Endothelial cell of umbilical vein (primary cell): ENCODE results near the gene TICRR. TPM values are rescaled to one million over a fixed set of nuclear protein-coding genes. Genes with fewer than 3 reads are reported as not detected.

Source experiments
- BruUV-seq: library from RNA; stranded (reverse); fragments of 400-500 nt; replicated peaks from 2 replicates; lab custom pipeline; 2021; lab: Mats Ljungman, UMichigan
- CTCF ChIA-PET: fragments of 300-600, 350-600 bp; sonication (Branson Sonifier 250); formaldehyde crosslinking; loops from one replicate; lab custom pipeline; 2021; ENCODE audit warnings: antibody characterized with exemption, inconsistent platforms; lab: Charles Lee
- POLR2A ChIA-PET: fragments of 300-600, 350-600 bp; sonication (Branson Sonifier 250); formaldehyde crosslinking; loops from one replicate; lab custom pipeline; 2021; ENCODE audit warnings: antibody characterized with exemption, inconsistent platforms; lab: Charles Lee
- DNase-seq: peaks from one replicate; pipeline ENCODE4 v3.0.0-alpha.2; 2011; ENCODE audit warnings: low read depth, low spot score
- FAIRE-seq: peaks from 2 replicates; lab custom pipeline; 2011; peaks lifted over from hg19 to GRCh38; lab: Jason Lieb, UNC
- H2AFZ ChIP-seq: 2 replicates; pipeline ENCODE4 v1.6.0; 2012; ENCODE audit warnings: low read depth, low read length, control low read depth, inconsistent platforms
- H3K27ac ChIP-seq: 2 replicates; pipeline ENCODE4 v1.5.1; 2011; ENCODE audit warnings: low read depth, mild to moderate bottlenecking, control low read depth, low read length, moderate library complexity; ENCODE audit not compliant: insufficient read depth
- H3K27me3 ChIP-seq, 2 experiments: 2 replicates each; pipeline versions ENCODE4 v1.6.0 to v1.6.1; 2011; ENCODE audit warnings: low read length in 2 of 2, mixed read lengths in 1 of 2; ENCODE audit not compliant: control insufficient read depth in 2 of 2, insufficient read depth in 2 of 2
- H3K36me3 ChIP-seq, 2 experiments: 2 replicates in 1 of 2; 3 replicates in 1 of 2; pipeline ENCODE4 v1.5.1; 2011; ENCODE audit warnings: low read length in 2 of 2, mild to moderate bottlenecking in 1 of 2, moderate library complexity in 1 of 2; ENCODE audit not compliant: control insufficient read depth in 2 of 2, insufficient read depth in 2 of 2; ENCODE audit errors: extremely low read depth in 1 of 2
- H3K4me1 ChIP-seq: 3 replicates; pipeline ENCODE4 v1.5.1; 2011; ENCODE audit warnings: mild to moderate bottlenecking, low read length; ENCODE audit not compliant: control insufficient read depth, insufficient read depth; ENCODE audit errors: extremely low read depth
- H3K4me2 ChIP-seq: 2 replicates; pipeline ENCODE4 v1.6.1; 2011; ENCODE audit warnings: low read length, control low read depth, mixed read lengths; ENCODE audit not compliant: insufficient read depth
- H3K4me3 ChIP-seq, 3 experiments: fragments of 200-600 bp in 1 of 3; sonication (generic), shearing (Covaris generic) in 1 of 3; replicated peaks in 1 of 3; 2 replicates each; pipeline ENCODE4 v1.5.1; 2011 to 2016; ENCODE audit warnings: control low read depth in 3 of 3, low read length in 3 of 3, mild to moderate bottlenecking in 2 of 3, inconsistent platforms in 1 of 3, low read depth in 1 of 3, moderate library complexity in 1 of 3; ENCODE audit not compliant: insufficient read depth in 1 of 3
- H3K79me2 ChIP-seq: 2 replicates; pipeline ENCODE4 v1.6.0; 2012; ENCODE audit warnings: low read length, inconsistent platforms; ENCODE audit not compliant: control insufficient read depth, insufficient read depth
- H3K9ac ChIP-seq: replicated peaks from 2 replicates; pipeline ENCODE3; 2011; ENCODE audit warnings: low read length, control low read depth; ENCODE audit not compliant: insufficient read depth; ENCODE audit errors: extremely low read depth
- H3K9me1 ChIP-seq: replicated peaks from 3 replicates; pipeline ENCODE4 v1.6.0; 2011; ENCODE audit warnings: mild to moderate bottlenecking, low read length; ENCODE audit not compliant: control insufficient read depth, insufficient read depth; ENCODE audit errors: extremely low read depth
- H3K9me3 ChIP-seq: replicated peaks from 2 replicates; pipeline ENCODE4 v1.5.1; 2012; ENCODE audit warnings: low read length, inconsistent platforms; ENCODE audit not compliant: control insufficient read depth, insufficient read depth
- H4K20me1 ChIP-seq: replicated peaks from 2 replicates; pipeline ENCODE3; 2011; ENCODE audit warnings: mild to moderate bottlenecking, low read length; ENCODE audit not compliant: control insufficient read depth, insufficient read depth; ENCODE audit errors: extremely low read depth
- EZH2 ChIP-seq: IDR thresholded peaks from 2 replicates; pipeline ENCODE4 v1.6.1; 2012; ENCODE audit warnings: borderline replicate concordance, low read depth, mild to moderate bottlenecking, moderate library complexity, low read length, inconsistent platforms; ENCODE audit not compliant: severe bottlenecking
- FOS ChIP-seq: IDR thresholded peaks from 2 replicates; pipeline ENCODE4 v1.6.1; 2011; ENCODE audit warnings: mild to moderate bottlenecking, low read length, moderate library complexity, borderline replicate concordance; ENCODE audit not compliant: insufficient read depth
- GATA2 ChIP-seq: IDR thresholded peaks from 2 replicates; pipeline ENCODE4 v1.7.0; 2011; ENCODE audit warnings: low read depth, mild to moderate bottlenecking, moderate library complexity, mixed read lengths, low read length; ENCODE audit not compliant: insufficient read length, insufficient read depth
- JUN ChIP-seq: IDR thresholded peaks from 2 replicates; pipeline ENCODE4 v1.6.1; 2011; ENCODE audit warnings: borderline replicate concordance, low read depth; ENCODE audit not compliant: insufficient read length, insufficient read depth
- MAX ChIP-seq: IDR thresholded peaks from 2 replicates; pipeline ENCODE4 v1.6.1; 2011; ENCODE audit not compliant: insufficient read depth, insufficient read length
- MYC ChIP-seq: IDR thresholded peaks from one replicate; pipeline ENCODE4 v1.6.1; 2011; ENCODE audit warnings: mild to moderate bottlenecking, low read depth, low read length
- POLR2A ChIP-seq: IDR thresholded peaks from 2 replicates; pipeline ENCODE4 v1.6.1; 2012; ENCODE audit warnings: low read depth, mild to moderate bottlenecking, control low read depth, low read length
- POLR2AphosphoS5 ChIP-seq: IDR thresholded peaks from 2 replicates; pipeline ENCODE4 v1.6.1; 2012; ENCODE audit warnings: low read depth, mild to moderate bottlenecking, control low read depth, low read length, moderate library complexity; ENCODE audit not compliant: insufficient read depth
- dilution Hi-C: fragments of 300-500 bp; cut with MboI; formaldehyde crosslinking; loops from one replicate; pipeline ENCODE4 v1.15.0; 2019; ENCODE audit warnings: low sequenced_read_pairs; ENCODE audit not compliant: extremely low pct_ligation_motif_present
- intact Hi-C: fragments of 100-400 bp; cut with micrococcal nuclease; formaldehyde crosslinking; loops from one replicate; pipeline ENCODE4 v1.10.0; 2022
- polyA plus RNA-seq, 4 experiments: library from polyadenylated mRNA; depleted of rRNA in 3 of 4; stranded (reverse) in 3 of 4; unstranded in 1 of 4; fragments of >200 nt; gene quantifications; 2 replicates each; pipeline versions ENCODE4 v1.2.1 to v1.2.3, GENCODE V29; 2011 to 2012; ENCODE audit warnings: missing spikeins in 1 of 4
- total RNA-seq: library from RNA; stranded (reverse); gene quantifications from 2 replicates; pipeline ENCODE4 v1.2.3, GENCODE V29; 2021
- TF ChIP-seq, protein P1 (sequence below), 2 donors: IDR thresholded peaks; 1 replicate in 1 of 2; 2 replicates in 1 of 2; pipeline ENCODE4 v1.5.1; 2011; ENCODE audit warnings: low read length in 2 of 2, mild to moderate bottlenecking in 2 of 2, moderate library complexity in 2 of 2, control low read depth in 1 of 2, inconsistent platforms in 1 of 2, low read depth in 1 of 2; ENCODE audit not compliant: insufficient read depth in 1 of 2; ENCODE audit errors: extremely low read depth in 1 of 2

The TICRR gene
- total and polyA plus RNA-seq, 2 donors (not counting 3 experiments of a cell fraction or from before 2014, with no cell fraction given) = 4.9 to 19.4 TPM

GRCh38 chr15:89611317-89611716 is 36.0 kb downstream of the TICRR start:
- Histone ChIP-seq H3K36me3 (peaks cover 0 to 24% of the 10 kb centered on the region in 2 experiments), H3K9ac (no peak overlapping the region), H3K4me1 (no peaks in the 10 kb centered on the region), H3K4me2 (no peak overlapping the region), H3K27ac (no peak overlapping the region), H4K20me1 (no peaks in the 10 kb centered on the region), H3K9me1 (no peaks in the 10 kb centered on the region), H3K27me3 (no peaks in the 10 kb centered on the region), H3K4me3 (no peak overlapping the region), H3K9me3 (no peaks in the 10 kb centered on the region), H2AFZ (no peak overlapping the region), H3K79me2 (no peaks in the 10 kb centered on the region)
- dilution Hi-C loops (no loop called here), intact Hi-C loops (no loop called here)
- no peak for DNase-seq
- TF ChIP-seq MYC (no peak), POLR2AphosphoS5 (no peak), MAX (no peak), POLR2A (no peak), JUN (no peak)
- no TSS peak for BruUV-seq
- POLR2A ChIA-PET = no interaction called here
- FAIRE-seq = no peak
- CTCF ChIA-PET = interaction anchor here (0.7 kb wide), 1 partner anchor 15 kb away, joined by 3 read pairs; no protein-coding TSS in a partner anchor

DNA sequence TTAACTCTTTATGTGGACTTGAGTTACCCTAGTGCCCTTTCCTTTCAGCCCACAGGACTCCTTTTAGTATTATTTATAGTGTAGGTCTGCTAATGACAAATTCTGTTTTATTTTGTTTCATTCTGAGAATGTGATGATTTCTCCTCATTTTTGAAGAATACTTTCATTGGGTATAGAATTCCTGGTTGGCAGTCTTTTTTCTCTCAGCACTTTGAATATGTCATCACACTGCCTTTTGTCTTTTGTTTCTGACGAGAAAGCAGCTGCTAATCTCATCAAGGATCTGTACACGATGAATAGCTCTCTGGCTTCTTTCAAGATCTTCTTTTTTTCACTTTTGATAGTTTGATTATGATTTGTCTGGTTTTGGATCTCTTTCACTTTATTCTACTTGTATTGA is 37.8 kb downstream of the TICRR start:
- Histone ChIP-seq H3K27ac (no peak overlapping the region), H3K4me1 (no peaks in the 10 kb centered on the region), H3K27me3 (no peaks in the 10 kb centered on the region), H3K79me2 (no peaks in the 10 kb centered on the region), H4K20me1 (no peaks in the 10 kb centered on the region), H3K4me3 (no peak overlapping the region), H3K9me1 (no peaks in the 10 kb centered on the region), H3K4me2 (no peak overlapping the region), H2AFZ (no peak overlapping the region), H3K9me3 (no peaks in the 10 kb centered on the region), H3K9ac (no peak overlapping the region), H3K36me3 (peaks cover 0 to 21% of the 10 kb centered on the region in 2 experiments)
- ChIA-PET CTCF (no interaction called here), POLR2A (no interaction called here)
- DNase-seq = no peak
- dilution Hi-C loops (no loop called here), intact Hi-C loops (no loop called here)
- TF ChIP-seq MYC (no peak), EZH2 (no peak), FOS (no peak), MAX (no peak), POLR2A (no peak), POLR2AphosphoS5 (no peak), JUN (no peak), GATA2 (no peak)
- TF ChIP-seq, protein P1, sequence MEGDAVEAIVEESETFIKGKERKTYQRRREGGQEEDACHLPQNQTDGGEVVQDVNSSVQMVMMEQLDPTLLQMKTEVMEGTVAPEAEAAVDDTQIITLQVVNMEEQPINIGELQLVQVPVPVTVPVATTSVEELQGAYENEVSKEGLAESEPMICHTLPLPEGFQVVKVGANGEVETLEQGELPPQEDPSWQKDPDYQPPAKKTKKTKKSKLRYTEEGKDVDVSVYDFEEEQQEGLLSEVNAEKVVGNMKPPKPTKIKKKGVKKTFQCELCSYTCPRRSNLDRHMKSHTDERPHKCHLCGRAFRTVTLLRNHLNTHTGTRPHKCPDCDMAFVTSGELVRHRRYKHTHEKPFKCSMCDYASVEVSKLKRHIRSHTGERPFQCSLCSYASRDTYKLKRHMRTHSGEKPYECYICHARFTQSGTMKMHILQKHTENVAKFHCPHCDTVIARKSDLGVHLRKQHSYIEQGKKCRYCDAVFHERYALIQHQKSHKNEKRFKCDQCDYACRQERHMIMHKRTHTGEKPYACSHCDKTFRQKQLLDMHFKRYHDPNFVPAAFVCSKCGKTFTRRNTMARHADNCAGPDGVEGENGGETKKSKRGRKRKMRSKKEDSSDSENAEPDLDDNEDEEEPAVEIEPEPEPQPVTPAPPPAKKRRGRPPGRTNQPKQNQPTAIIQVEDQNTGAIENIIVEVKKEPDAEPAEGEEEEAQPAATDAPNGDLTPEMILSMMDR (IDR thresholded peaks at IDR 0.05; ENCODE audit: extremely low read depth in 1 of 2, insufficient read depth in 1 of 2, low read depth in 1 of 2, low read length in 2 of 2) = no peak
- no peak for FAIRE-seq
- BruUV-seq = no TSS peak
